ENCODE data around the gene C11orf86. TPM values are rescaled to one million over a fixed set of nuclear protein-coding genes. Genes with fewer than 3 reads are reported as not detected.
A peak's percentile ranks its signal among the peaks of the same experiment; 100 is the strongest.

Gene C11orf86
- total and polyA plus RNA-seq, 2 donors (not counting 3 experiments of a cell fraction or from before 2014, with no cell fraction given): not detected

DNA sequence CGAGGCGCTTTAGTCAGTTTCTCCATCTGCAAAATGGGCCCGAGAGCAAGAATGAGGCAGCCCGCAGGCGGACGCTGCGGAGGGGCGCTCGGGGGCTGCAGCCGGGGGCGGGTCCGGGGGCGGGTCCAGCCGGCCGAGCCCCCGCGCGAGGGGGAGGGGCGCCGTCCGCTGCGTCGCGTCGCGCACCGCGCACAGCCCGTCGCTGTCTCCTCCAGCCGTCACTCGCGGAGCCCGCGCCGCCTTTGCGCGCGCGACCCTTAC is 17.2 kb upstream of the C11orf86 start:
- DNase-seq (ENCODE audit: low read depth, low spot score): no peak
- BruUV-seq (replicated peaks): no TSS peak
- dilution Hi-C loops (cut with MboI; ENCODE audit: extremely low pct_ligation_motif_present, low sequenced_read_pairs): no loop called here

DNA sequence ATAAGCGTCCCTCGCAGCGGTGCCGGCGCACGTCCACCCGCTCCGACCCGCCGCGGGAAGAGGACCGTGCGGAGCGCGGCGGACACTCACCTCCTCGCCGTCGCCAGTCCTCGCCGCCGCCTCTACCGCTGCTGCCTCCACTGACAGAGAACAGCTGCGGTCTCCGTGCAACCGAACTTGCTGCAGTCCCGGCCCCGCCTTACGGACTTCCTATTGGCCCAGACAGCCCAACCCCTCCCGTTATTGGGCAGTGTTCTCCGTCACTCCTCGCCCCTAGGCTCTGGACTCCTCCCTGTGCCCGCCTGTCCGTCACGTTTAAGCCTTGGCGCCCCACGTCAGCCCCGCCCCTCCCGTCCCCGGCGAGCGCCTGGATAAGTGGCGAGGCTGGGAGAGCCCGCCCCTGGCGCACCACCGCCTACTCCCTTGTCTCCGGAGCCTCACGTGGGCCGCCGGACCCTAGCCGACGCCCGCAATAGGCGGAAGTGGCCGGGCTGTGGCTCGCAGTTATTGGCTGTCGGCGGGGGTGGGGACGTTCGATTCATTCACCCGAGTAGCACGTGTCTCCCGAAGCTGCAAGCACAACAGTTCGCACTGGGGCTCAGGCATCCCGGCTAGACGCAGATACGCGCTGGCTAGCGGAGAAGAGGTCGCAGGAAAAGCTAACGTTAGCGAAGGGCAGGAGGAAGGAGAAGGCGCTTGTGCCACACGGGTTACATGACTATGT is 16.7 kb upstream of the C11orf86 start, which contains the start of gene PC:
Gene PC (minus strand): TSS at position 152 of the 724 bp plus-strand sequence. CDS start 86,224 bp downstream, outside the sequence.
- Histone ChIP-seq H4K20me1 (replicated peaks; ENCODE audit: control insufficient read depth, extremely low read depth, insufficient read depth, low read length) (no peaks in the 10 kb centered on the region), H2AFZ (ENCODE audit: low read depth, low read length) (peak within 1 kb of the TSS; percentile 95), H3K79me2 (ENCODE audit: control insufficient read depth, insufficient read depth, low read length) (no peaks in the 10 kb centered on the region), H3K4me2 (ENCODE audit: insufficient read depth, low read length) (peak within 1 kb of the TSS; percentile 73), H3K4me3 (replicated peaks in 1 of 3; ENCODE audit: insufficient read depth in 1 of 3, low read depth in 1 of 3, low read length in 3 of 3) (peak within 1 kb of the TSS; percentile 27 to 73 (median 55)), H3K9me1 (replicated peaks; ENCODE audit: control insufficient read depth, extremely low read depth, insufficient read depth, low read length) (no peaks in the 10 kb centered on the region), H3K4me1 (ENCODE audit: control insufficient read depth, extremely low read depth, insufficient read depth, low read length) (peaks cover 4% of the 10 kb centered on the region), H3K36me3 (ENCODE audit: control insufficient read depth in 2 of 2, extremely low read depth in 1 of 2, insufficient read depth in 2 of 2, low read length in 2 of 2) (no peaks in the 10 kb centered on the region), H3K9ac (replicated peaks; ENCODE audit: extremely low read depth, insufficient read depth, low read length) (peak within 1 kb of the TSS; percentile 20), H3K27ac (ENCODE audit: insufficient read depth, low read depth, low read length) (no peak within 1 kb of the TSS), H3K27me3 (ENCODE audit: control insufficient read depth in 2 of 2, insufficient read depth in 2 of 2, low read length in 2 of 2) (no peaks in the 10 kb centered on the region), H3K9me3 (replicated peaks; ENCODE audit: control insufficient read depth, insufficient read depth, low read length) (no peaks in the 10 kb centered on the region)
- POLR2A ChIA-PET: no interaction called here
- CTCF ChIA-PET: interaction anchor here (0.6 to 3.2 kb wide), 9 partner anchors 10 to 94 kb away, joined by 3 to 23 read pairs (median 4); partner anchors contain the start of gene C11orf86
- dilution Hi-C loops (cut with MboI; ENCODE audit: extremely low pct_ligation_motif_present, low sequenced_read_pairs): no loop called here
- DNase-seq (ENCODE audit: low read depth, low spot score) (peak; percentile 100), FAIRE-seq (peak; percentile 99)
- peak; percentile 15 for TF ChIP-seq FOS (IDR thresholded peaks at IDR 0.05; ENCODE audit: borderline replicate concordance, insufficient read depth, low read length)
- TF ChIP-seq GATA2 (IDR thresholded peaks at IDR 0.05; ENCODE audit: insufficient read depth, insufficient read length, low read depth, low read length): no peak
- peak; percentile 63 for TF ChIP-seq MYC (IDR thresholded peaks at IDR 0.05; ENCODE audit: low read depth, low read length)
- no peak for TF ChIP-seq POLR2A (IDR thresholded peaks at IDR 0.05; ENCODE audit: low read depth, low read length)
- peak; percentile 95 for TF ChIP-seq MAX (IDR thresholded peaks at IDR 0.05; ENCODE audit: insufficient read depth, insufficient read length)
- intact Hi-C loops (cut with micrococcal nuclease): loop anchor here (1.0 to 2.0 kb wide), 2 partner anchors 10 to 102 kb away; partner anchors contain the start of gene LRFN4
- BruUV-seq (replicated peaks): no TSS peak

More for the DNA sequence above, 17.2 kb upstream of the C11orf86 start:
- FAIRE-seq: no peak
- ChIA-PET CTCF (interaction anchor here (1.2 to 3.2 kb wide), 6 partner anchors 10 to 94 kb away, joined by 3 to 23 read pairs (median 4); partner anchors contain the start of gene C11orf86), POLR2A (no interaction called here)
- Histone ChIP-seq H3K27ac (ENCODE audit: insufficient read depth, low read depth, low read length) (no peak overlapping the region), H3K79me2 (ENCODE audit: control insufficient read depth, insufficient read depth, low read length) (no peaks in the 10 kb centered on the region), H3K36me3 (ENCODE audit: control insufficient read depth in 2 of 2, extremely low read depth in 1 of 2, insufficient read depth in 2 of 2, low read length in 2 of 2) (no peaks in the 10 kb centered on the region), H3K9me1 (replicated peaks; ENCODE audit: control insufficient read depth, extremely low read depth, insufficient read depth, low read length) (no peaks in the 10 kb centered on the region), H3K27me3 (ENCODE audit: control insufficient read depth in 2 of 2, insufficient read depth in 2 of 2, low read length in 2 of 2) (no peaks in the 10 kb centered on the region), H3K4me1 (ENCODE audit: control insufficient read depth, extremely low read depth, insufficient read depth, low read length) (peaks cover 4% of the 10 kb centered on the region), H4K20me1 (replicated peaks; ENCODE audit: control insufficient read depth, extremely low read depth, insufficient read depth, low read length) (no peaks in the 10 kb centered on the region), H3K4me3 (replicated peaks in 1 of 3; ENCODE audit: insufficient read depth in 1 of 3, low read depth in 1 of 3, low read length in 3 of 3) (peak overlapping the region; percentile 27 to 73 (median 55)), H3K4me2 (ENCODE audit: insufficient read depth, low read length) (peak overlapping the region; percentile 73), H3K9me3 (replicated peaks; ENCODE audit: control insufficient read depth, insufficient read depth, low read length) (no peaks in the 10 kb centered on the region), H2AFZ (ENCODE audit: low read depth, low read length) (peak overlapping the region; percentile 95), H3K9ac (replicated peaks; ENCODE audit: extremely low read depth, insufficient read depth, low read length) (peak overlapping the region; percentile 20)
- intact Hi-C loops (cut with micrococcal nuclease): loop anchor here (1.0 to 2.0 kb wide), 2 partner anchors 10 to 101 kb away; partner anchors contain the start of gene LRFN4
- TF ChIP-seq POLR2A (IDR thresholded peaks at IDR 0.05; ENCODE audit: low read depth, low read length): peak; percentile 54
- no peak for TF ChIP-seq MYC (IDR thresholded peaks at IDR 0.05; ENCODE audit: low read depth, low read length)
